ENCODE results near the gene ATRNL1. TPM values are rescaled to one million over a fixed set of nuclear protein-coding genes. Genes with fewer than 3 reads are reported as not detected.
"Not testable (repeated sequence)": the region's sequence is repeated elsewhere in the genome, so short reads cannot be mapped to it uniquely, and the experiment has no call there.

ATRNL1 gene
- total RNA-seq, 8 experiments from 2014 or later = 1.8 to 49.5 (median 26.9) TPM

- H3K4me1 ChIP-seq (replicated peaks in 1 of 2); H3K27ac ChIP-seq; in situ Hi-C loops (cut with MboI; ENCODE audit: low pct_unique_long_range_greater_than_20kb in 2 of 9, low sequenced_read_pairs in 9 of 9, unreplicated experiment in 9 of 9); H3K4me3 ChIP-seq; ATAC-seq (replicated peaks in 6 of 8): not testable (repeated sequence)
Measured at GRCh38 chr10:115527682-115528081, 434.5 kb downstream of the ATRNL1 start.

GRCh38 chr10:115536401-115536800 lies 443.2 kb downstream of the ATRNL1 start:
- 83% methylated on average over 4 of the region's 18 CpGs; no CpG with 5 or more reads in 9 of the 10 experiments for WGBS, 10 experiments
- in situ Hi-C loops (cut with MboI; ENCODE audit: low pct_unique_long_range_greater_than_20kb in 2 of 9, low sequenced_read_pairs in 9 of 9, unreplicated experiment in 9 of 9) = not testable (repeated sequence)

GRCh38 chr10:115539142-115539762 lies 446.1 kb downstream of the ATRNL1 start:
- ATAC-seq (replicated peaks in 6 of 8) = no peak

More at GRCh38 chr10:115536401-115536800, 443.2 kb downstream of the ATRNL1 start:
- not testable (repeated sequence) for H3K27ac ChIP-seq; H3K4me1 ChIP-seq (replicated peaks in 1 of 2); H3K4me3 ChIP-seq; ATAC-seq (replicated peaks in 6 of 8)

GRCh38 chr10:115555887-115556402 lies 462.8 kb downstream of the ATRNL1 start:
- Histone ChIP-seq H3K4me1 (replicated peaks in 1 of 2) (no peaks in the 10 kb centered on the region), H3K27ac (no peak overlapping the region), H3K4me3 (no peak overlapping the region)
- in situ Hi-C loops (cut with MboI; ENCODE audit: low pct_unique_long_range_greater_than_20kb in 2 of 9, low sequenced_read_pairs in 9 of 9, unreplicated experiment in 9 of 9) = no loop called here
- no peak for ATAC-seq (replicated peaks in 6 of 8)
- WGBS, 10 experiments = 0 to 67% (median 49%) methylated on average over 1 to 3 of the region's 3 CpGs

More at GRCh38 chr10:115539142-115539762, 446.1 kb downstream of the ATRNL1 start:
- H3K27ac ChIP-seq = no peak overlapping the region
- no peak overlapping the region for H3K4me3 ChIP-seq
- H3K4me1 ChIP-seq (replicated peaks in 1 of 2) = no peaks in the 10 kb centered on the region
- in situ Hi-C loops (cut with MboI; ENCODE audit: low pct_unique_long_range_greater_than_20kb in 2 of 9, low sequenced_read_pairs in 9 of 9, unreplicated experiment in 9 of 9) = no loop called here

GRCh38 chr10:115558252-115558651 lies 465.1 kb downstream of the ATRNL1 start:
- Histone ChIP-seq H3K4me1 (replicated peaks in 1 of 2) (no peaks in the 10 kb centered on the region), H3K4me3 (no peak overlapping the region), H3K27ac (no peak overlapping the region)
- ATAC-seq (replicated peaks in 6 of 8) = no peak
- 14 to 65% (median 37%) methylated on average over 1 to 2 of the region's 3 CpGs; no CpG with 5 or more reads in 4 of the 10 experiments for WGBS, 10 experiments
- in situ Hi-C loops (cut with MboI; ENCODE audit: low pct_unique_long_range_greater_than_20kb in 2 of 9, low sequenced_read_pairs in 9 of 9, unreplicated experiment in 9 of 9) = no loop called here

- 0 to 100% (median 61%) methylated on average over 1 to 2 of the region's 2 CpGs for WGBS, 10 experiments
- in situ Hi-C loops (cut with MboI; ENCODE audit: low pct_unique_long_range_greater_than_20kb in 2 of 9, low sequenced_read_pairs in 9 of 9, unreplicated experiment in 9 of 9) = no loop called here
- no peak overlapping the region for H3K27ac ChIP-seq
- no peak for ATAC-seq (replicated peaks in 6 of 8)
- peaks cover 0 to 5% of the 10 kb centered on the region in 2 donors for H3K4me1 ChIP-seq (replicated peaks in 1 of 2)
- no peak overlapping the region for H3K4me3 ChIP-seq
Measured at GRCh38 chr10:115566867-115567266, 473.7 kb downstream of the ATRNL1 start.

- in situ Hi-C loops (cut with MboI; ENCODE audit: low pct_unique_long_range_greater_than_20kb in 2 of 9, low sequenced_read_pairs in 9 of 9, unreplicated experiment in 9 of 9) = no loop called here
- 60 to 95% (median 72%) methylated on average over 2 to 5 of the region's 7 CpGs; no CpG with 5 or more reads in 5 of the 10 experiments for WGBS, 10 experiments
- ATAC-seq (replicated peaks in 6 of 8) = no peak
- no peak overlapping the region for H3K4me3 ChIP-seq
- peaks cover 0 to 4% of the 10 kb centered on the region in 2 donors for H3K4me1 ChIP-seq (replicated peaks in 1 of 2)
- H3K27ac ChIP-seq = no peak overlapping the region
Measured at GRCh38 chr10:115572740-115573455, 479.7 kb downstream of the ATRNL1 start.

- Histone ChIP-seq H3K4me3 (no peak overlapping the region), H3K27ac (no peak overlapping the region), H3K4me1 (replicated peaks in 1 of 2) (no peaks in the 10 kb centered on the region)
- ATAC-seq (replicated peaks in 6 of 8) = no peak
- in situ Hi-C loops (cut with MboI; ENCODE audit: low pct_unique_long_range_greater_than_20kb in 2 of 9, low sequenced_read_pairs in 9 of 9, unreplicated experiment in 9 of 9) = no loop called here
- WGBS, 10 experiments = 0 to 100% (median 69%) methylated on average over 1 of the region's 1 CpG
Measured at GRCh38 chr10:115580239-115580638, 487.1 kb downstream of the ATRNL1 start.

- Histone ChIP-seq H3K4me1 (replicated peaks in 1 of 2) (no peaks in the 10 kb centered on the region), H3K27ac (no peak overlapping the region), H3K4me3 (no peak overlapping the region)
- ATAC-seq (replicated peaks in 6 of 8) = no peak
- in situ Hi-C loops (cut with MboI; ENCODE audit: low pct_unique_long_range_greater_than_20kb in 2 of 9, low sequenced_read_pairs in 9 of 9, unreplicated experiment in 9 of 9) = no loop called here
- 43 to 100% (median 92%) methylated on average over 1 to 2 of the region's 2 CpGs; no CpG with 5 or more reads in 4 of the 10 experiments for WGBS, 10 experiments
Measured at GRCh38 chr10:115593060-115593459, 499.9 kb downstream of the ATRNL1 start.

- in situ Hi-C loops (cut with MboI; ENCODE audit: low pct_unique_long_range_greater_than_20kb in 2 of 9, low sequenced_read_pairs in 9 of 9, unreplicated experiment in 9 of 9) = no loop called here
- no peak overlapping the region for H3K4me3 ChIP-seq
- no peak overlapping the region for H3K27ac ChIP-seq
- ATAC-seq (replicated peaks in 6 of 8) = no peak
- peaks cover 0 to 20% of the 10 kb centered on the region in 2 donors for H3K4me1 ChIP-seq (replicated peaks in 1 of 2)
- 11 to 100% (median 90%) methylated on average over 1 to 2 of the region's 2 CpGs; no CpG with 5 or more reads in 1 of the 10 experiments for WGBS, 10 experiments
Measured at GRCh38 chr10:115604627-115605026, 511.5 kb downstream of the ATRNL1 start.

- no peak overlapping the region for H3K27ac ChIP-seq
- in situ Hi-C loops (cut with MboI; ENCODE audit: low pct_unique_long_range_greater_than_20kb in 2 of 9, low sequenced_read_pairs in 9 of 9, unreplicated experiment in 9 of 9) = no loop called here
- H3K4me1 ChIP-seq (replicated peaks in 1 of 2) = peaks cover 0 to 20% of the 10 kb centered on the region in 2 donors
- ATAC-seq (replicated peaks in 6 of 8) = peak in 1 of 8 experiments; percentile 81
- no peak overlapping the region for H3K4me3 ChIP-seq
- 0 to 92% (median 71%) methylated on average over 1 of the region's 1 CpG; no CpG with 5 or more reads in 1 of the 10 experiments for WGBS, 10 experiments
Measured at GRCh38 chr10:115606086-115606485, 512.9 kb downstream of the ATRNL1 start.

GRCh38 chr10:115606741-115607140 lies 513.6 kb downstream of the ATRNL1 start:
- Histone ChIP-seq H3K4me3 (no peak overlapping the region), H3K27ac (no peak overlapping the region), H3K4me1 (replicated peaks in 1 of 2) (peaks cover 0 to 20% of the 10 kb centered on the region in 2 donors)
- peak in 3 of 8 experiments; percentile 46 to 60 (median 54) for ATAC-seq (replicated peaks in 6 of 8)
- in situ Hi-C loops (cut with MboI; ENCODE audit: low pct_unique_long_range_greater_than_20kb in 2 of 9, low sequenced_read_pairs in 9 of 9, unreplicated experiment in 9 of 9) = no loop called here
- 30 to 100% (median 60%) methylated on average over 1 to 4 of the region's 4 CpGs; no CpG with 5 or more reads in 2 of the 10 experiments for WGBS, 10 experiments

GRCh38 chr10:115624448-115624847 lies 531.3 kb downstream of the ATRNL1 start:
- 0 to 100% (median 69%) methylated on average over 2 to 4 of the region's 4 CpGs; no CpG with 5 or more reads in 1 of the 10 experiments for WGBS, 10 experiments
- in situ Hi-C loops (cut with MboI; ENCODE audit: low pct_unique_long_range_greater_than_20kb in 2 of 9, low sequenced_read_pairs in 9 of 9, unreplicated experiment in 9 of 9) = no loop called here
- no peak overlapping the region for H3K4me3 ChIP-seq
- H3K4me1 ChIP-seq (replicated peaks in 1 of 2) = no peaks in the 10 kb centered on the region
- H3K27ac ChIP-seq = no peak overlapping the region
- peak in 3 of 8 experiments; percentile 8 to 28 (median 19) for ATAC-seq (replicated peaks in 6 of 8)

Data from motor neuron (in vitro differentiated cells).